Caki2 (cell line): ENCODE results near the gene ELL3. TPM values are rescaled to one million over a fixed set of nuclear protein-coding genes. Genes with fewer than 3 reads are reported as not detected.
"Not testable (repeated sequence)": the region's sequence is repeated elsewhere in the genome, so short reads cannot be mapped to it uniquely, and the experiment has no call there.

ENCODE experiments used
- DNase-seq: peaks from one replicate; pipeline ENCODE4 v3.0.0-alpha.2; 2015; ENCODE audit warnings: low read depth
- in situ Hi-C: cut with HindIII; loops from 2 replicates; pipeline ENCODE4 v1.10.0; 2016; ENCODE audit warnings: low sequenced_read_pairs, low pct_unique_long_range_greater_than_20kb, mixed read lengths
- total RNA-seq: library from RNA; depleted of rRNA; stranded (reverse); fragments of >200 nt; shearing (Covaris generic); gene quantifications from 2 replicates; pipeline ENCODE4 v1.2.3, GENCODE V29; 2014; ENCODE audit warnings: low replicate concordance; rRNA removed

Gene ELL3
- 8.1 and 11.6 TPM in 2 replicates for total RNA-seq

- in situ Hi-C loops, result no loop called here
- DNase-seq, result no peak
These were observed at the start of gene ELL3 for GRCh38 chr15:43776718-43777266. Gene ELL3, minus strand, starts transcription at chr15:43776966. Its CDS starts 65 bp downstream, at chr15:43776901.

GRCh38 chr15:43826029-43826507 is 49.3 kb upstream of the ELL3 start:
- in situ Hi-C loops, result no loop called here

GRCh38 chr15:43825305-43825704 is 48.5 kb upstream of the ELL3 start:
- in situ Hi-C loops, DNase-seq: not testable (repeated sequence)

More at GRCh38 chr15:43826029-43826507, 49.3 kb upstream of the ELL3 start:
- DNase-seq, result no peak

- in situ Hi-C loops, result no loop called here
- DNase-seq, result peak; percentile 91
These were observed 47.8 kb upstream of the ELL3 start, which contains the start of gene MFAP1 for GRCh38 chr15:43824302-43825246. Gene MFAP1, minus strand, starts transcription at chr15:43824690. Its CDS starts 121 bp downstream, at chr15:43824569.

- no peak for DNase-seq
- in situ Hi-C loops, result no loop called here
These were observed 44.7 kb upstream of the ELL3 start for GRCh38 chr15:43821505-43821904.

GRCh38 chr15:43815064-43815463 is 38.3 kb upstream of the ELL3 start:
- in situ Hi-C loops, DNase-seq: not testable (repeated sequence)

- in situ Hi-C loops, result no loop called here
- no peak for DNase-seq
These were observed 32.4 kb upstream of the ELL3 start for GRCh38 chr15:43808960-43809678.

GRCh38 chr15:43808435-43808950 is 31.7 kb upstream of the ELL3 start:
- DNase-seq, result no peak
- in situ Hi-C loops, result no loop called here

- DNase-seq, in situ Hi-C loops: not testable (repeated sequence)
These were observed 25.9 kb upstream of the ELL3 start for GRCh38 chr15:43802676-43803075.

- peak; percentile 80 for DNase-seq
These were observed 23.7 kb upstream of the ELL3 start, which contains the start of gene HYPK for GRCh38 chr15:43800286-43801141. Gene HYPK, plus strand, starts transcription at chr15:43800599. Its CDS starts 24 bp downstream, at chr15:43800623.

GRCh38 chr15:43799945-43800285 is 23.1 kb upstream of the ELL3 start, which contains the start of gene SERINC4:
Gene SERINC4, minus strand, starts transcription at chr15:43800220. Its CDS starts 234 bp downstream, at chr15:43799986.
- DNase-seq, result no peak
- in situ Hi-C loops, result no loop called here

More at GRCh38 chr15:43800286-43801141, 23.7 kb upstream of the ELL3 start, which contains the start of gene HYPK:
- in situ Hi-C loops, result no loop called here

- no peak for DNase-seq
- in situ Hi-C loops, result no loop called here
These were observed 22.6 kb upstream of the ELL3 start for GRCh38 chr15:43799209-43799944.

GRCh38 chr15:43796566-43796965 is 19.8 kb upstream of the ELL3 start:
- no peak for DNase-seq
- in situ Hi-C loops, result no loop called here

GRCh38 chr15:43795997-43796396 is 19.2 kb upstream of the ELL3 start:
- DNase-seq, result no peak
- in situ Hi-C loops, result no loop called here

GRCh38 chr15:43795197-43795596 is 18.4 kb upstream of the ELL3 start:
- in situ Hi-C loops, result no loop called here
- DNase-seq, result no peak

GRCh38 chr15:43794269-43795037 is 17.7 kb upstream of the ELL3 start:
- in situ Hi-C loops, result no loop called here
- DNase-seq, result no peak
